HTR-8/SVneo (cell line): Measurements from ENCODE around the gene SLF2.
"Not testable (repeated sequence)": the region's sequence is repeated elsewhere in the genome, so short reads cannot be mapped to it uniquely, and the experiment has no call there.

Experiments
- DNase-seq: peaks from one replicate; pipeline ENCODE4 v3.0.0; 2011; ENCODE audit warnings: low spot score, mixed read lengths; ENCODE audit not compliant: insufficient read length
- FAIRE-seq: peaks from 2 replicates; lab custom pipeline; 2011; peaks lifted over from hg19 to GRCh38; lab: Jason Lieb, UNC

The SLF2 gene

DNA sequence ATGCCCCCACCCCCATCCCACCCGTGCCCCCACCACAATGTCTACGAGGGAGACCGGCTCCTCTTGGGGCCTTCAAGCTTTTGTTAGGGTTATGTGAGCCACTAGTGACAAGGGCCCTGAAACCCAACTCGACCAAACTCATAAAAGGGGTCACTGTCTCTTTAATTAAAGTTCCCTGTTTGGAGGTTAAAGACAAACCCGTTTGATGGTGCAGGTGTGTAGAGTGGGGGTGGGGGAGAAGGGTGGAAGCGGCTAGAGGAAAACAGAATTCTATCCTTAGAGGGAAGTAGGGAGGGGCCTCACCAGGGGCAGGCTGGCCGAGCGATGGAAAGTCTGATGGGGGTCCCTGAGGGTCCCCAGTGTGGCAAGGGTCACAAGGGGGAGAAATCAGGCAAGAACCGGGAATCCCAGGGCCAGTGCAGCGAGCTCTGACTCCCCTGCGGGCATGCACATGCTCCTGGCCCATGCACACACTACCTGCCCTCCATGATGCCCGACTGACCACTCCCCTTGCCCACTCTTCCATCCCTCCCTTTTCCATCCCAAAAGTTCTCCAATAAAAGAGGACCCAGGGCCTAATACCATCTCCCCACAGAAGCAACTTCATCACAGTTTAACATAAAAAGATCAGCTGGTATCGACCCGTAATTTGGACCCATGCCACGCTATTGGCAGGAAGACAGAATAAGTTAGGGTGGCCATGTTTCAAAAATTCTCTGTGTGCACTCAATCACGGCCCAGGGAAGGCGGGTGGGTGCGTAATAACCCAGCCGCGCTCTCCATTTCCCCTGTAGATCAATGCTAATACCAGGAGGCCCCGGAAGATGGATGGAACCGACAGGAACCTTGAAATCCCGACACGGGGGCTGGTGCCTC, 35.9 kb upstream of the SLF2 start:
- DNase-seq = no peak
- FAIRE-seq = no peak

DNA sequence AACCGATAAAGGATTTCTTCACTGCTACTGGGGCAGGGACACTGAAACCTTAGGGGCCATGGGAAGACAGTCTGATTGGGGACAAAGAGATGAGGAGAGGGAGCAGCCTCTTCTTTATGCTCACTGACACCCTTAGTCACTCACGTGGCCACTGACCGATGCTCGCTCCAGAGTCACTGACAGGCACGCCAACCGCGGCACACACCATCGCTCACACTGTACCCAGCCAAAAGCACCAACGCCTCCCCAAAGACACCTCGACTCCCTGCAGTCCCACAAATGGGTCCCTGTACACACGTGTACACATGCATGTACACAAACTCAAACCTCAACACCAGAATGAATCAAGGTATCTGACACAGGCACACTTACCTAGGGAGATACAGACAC, 35.3 kb upstream of the SLF2 start:
- FAIRE-seq (peak; percentile 48), DNase-seq (no peak)

- FAIRE-seq (peak; percentile 80), DNase-seq (peak; percentile 83)
These were observed 34.4 kb upstream of the SLF2 start for GRCh38 chr10:100878291-100878910.

DNA sequence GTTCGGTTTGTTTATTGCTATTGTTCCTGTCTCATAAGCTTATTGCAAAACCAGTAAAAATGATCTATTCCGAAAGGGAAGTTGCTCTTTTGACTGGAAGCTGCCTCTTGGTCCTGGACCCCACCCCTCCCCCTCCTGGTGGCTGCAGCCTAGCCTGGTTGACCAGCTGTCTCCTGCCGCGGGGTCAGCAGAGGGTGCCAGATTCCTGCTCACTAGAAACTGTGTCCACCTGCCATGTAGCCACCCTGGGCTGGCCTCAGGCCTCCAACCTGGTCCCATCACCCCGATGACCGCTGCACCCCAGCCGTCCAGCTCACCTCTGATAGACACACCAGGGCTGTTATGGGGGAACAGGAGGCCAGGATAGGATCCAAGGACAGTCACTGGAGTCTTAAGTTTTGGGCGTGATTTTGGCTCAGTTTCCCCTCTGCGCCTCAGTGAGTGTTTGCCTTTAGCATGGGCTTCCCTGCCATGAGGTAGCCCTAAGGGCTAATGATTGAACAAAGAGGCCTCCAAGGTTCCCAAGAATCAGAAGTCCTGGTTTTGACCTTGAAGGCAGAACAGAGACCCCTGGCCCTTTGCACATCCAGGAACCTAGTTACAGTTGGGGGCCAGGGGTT, 32.9 kb upstream of the SLF2 start:
- no peak for FAIRE-seq
- DNase-seq = no peak

GRCh38 chr10:100881556-100882213, 31.1 kb upstream of the SLF2 start:
- DNase-seq (no peak), FAIRE-seq (no peak)

- no peak for FAIRE-seq
- no peak for DNase-seq
These were observed 30.5 kb upstream of the SLF2 start for GRCh38 chr10:100882252-100882651.

- no peak for FAIRE-seq
These were observed 30.0 kb upstream of the SLF2 start for GRCh38 chr10:100882671-100883311.

GRCh38 chr10:100883312-100883821, 29.4 kb upstream of the SLF2 start:
- no peak for DNase-seq
- FAIRE-seq = no peak

More at GRCh38 chr10:100882671-100883311, 30.0 kb upstream of the SLF2 start:
- DNase-seq = no peak

DNA sequence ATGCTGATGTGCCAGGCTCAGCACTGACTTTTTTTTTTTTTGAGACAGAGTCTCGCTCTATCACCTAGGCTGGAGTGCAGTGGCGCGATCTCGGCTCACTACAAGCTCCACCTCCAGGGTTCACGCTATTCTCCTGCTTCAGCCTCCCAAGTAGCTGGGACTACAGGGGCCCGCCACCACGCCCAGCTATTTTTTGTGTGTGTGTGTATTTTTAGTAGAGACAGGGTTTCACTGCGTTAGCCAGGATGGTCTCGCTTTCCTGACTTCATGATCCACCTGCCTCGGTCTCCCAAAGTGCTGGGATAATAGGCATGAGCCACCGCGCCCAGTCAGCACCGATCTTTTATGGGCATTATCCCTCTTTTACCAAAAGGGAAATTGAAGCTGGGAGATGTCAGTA, 27.2 kb upstream of the SLF2 start:
- FAIRE-seq, DNase-seq: not testable (repeated sequence)

GRCh38 chr10:100886091-100886490, 26.7 kb upstream of the SLF2 start:
- DNase-seq (no peak), FAIRE-seq (no peak)

DNA sequence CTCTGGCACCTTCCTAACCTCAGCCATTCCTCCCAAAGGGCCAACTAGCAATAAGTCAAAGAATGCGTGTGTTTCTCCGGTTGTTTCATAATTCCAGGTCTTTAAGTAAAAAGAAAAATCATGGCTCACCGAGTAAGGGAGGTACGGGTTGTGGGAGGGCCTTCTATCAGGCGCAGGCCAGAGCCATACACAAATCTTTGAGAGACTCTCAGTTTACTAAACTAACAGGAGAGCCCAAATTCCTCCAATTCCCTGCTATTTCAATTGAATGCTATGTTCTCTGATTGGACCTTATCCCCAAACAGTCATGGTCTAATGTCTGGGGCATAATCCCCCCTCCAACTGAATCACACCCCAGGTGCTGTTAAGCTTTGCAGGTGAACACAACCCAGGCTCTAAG, 26.2 kb upstream of the SLF2 start:
- FAIRE-seq (no peak), DNase-seq (no peak)

- FAIRE-seq (no peak), DNase-seq (no peak)
These were observed 25.8 kb upstream of the SLF2 start for GRCh38 chr10:100886963-100887362.

DNA sequence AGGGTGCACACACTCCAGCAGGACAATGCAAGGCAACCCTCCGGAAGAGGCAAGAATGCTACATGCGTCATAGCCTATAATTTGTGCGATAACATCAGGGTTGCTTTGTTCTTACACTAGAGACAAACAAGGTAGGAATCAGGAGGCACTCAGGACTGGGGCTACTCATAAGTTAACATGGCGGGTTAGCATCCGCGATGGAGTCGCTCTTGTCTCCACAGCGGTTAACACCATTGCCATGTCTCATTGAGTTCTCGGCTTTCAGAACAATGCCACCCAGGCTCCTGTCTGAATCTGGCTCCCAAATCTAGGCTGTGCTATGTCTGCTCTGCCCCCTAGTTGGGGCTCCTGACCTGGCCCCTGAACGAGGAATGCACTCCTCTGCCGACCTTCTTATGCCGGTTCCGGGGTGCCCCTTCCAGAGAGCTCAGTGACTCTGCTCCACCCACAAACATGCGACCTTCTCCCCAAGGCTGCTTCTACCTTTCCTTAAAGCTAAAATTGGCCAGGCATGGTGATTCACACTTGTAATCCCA, 24.9 kb upstream of the SLF2 start:
- DNase-seq = no peak

DNA sequence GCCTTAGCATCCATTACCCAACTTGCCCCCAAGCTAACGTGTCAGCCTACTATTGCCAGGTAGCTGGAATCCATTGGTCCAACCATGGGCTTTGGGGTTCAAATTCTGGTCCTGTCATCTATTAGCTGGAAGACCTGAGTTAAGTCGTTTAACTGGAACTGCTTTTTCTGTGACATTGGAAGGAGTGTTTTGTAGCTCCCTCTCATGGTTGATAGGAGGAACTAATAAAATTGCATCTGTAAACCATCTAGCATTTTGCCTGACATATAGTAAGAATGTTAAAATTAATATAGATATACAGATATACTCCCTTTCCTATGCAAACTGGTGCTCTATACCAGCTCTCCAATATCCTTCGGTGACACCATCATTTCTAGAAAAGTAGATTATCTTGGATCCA, 23.8 kb upstream of the SLF2 start:
- FAIRE-seq = no peak
- DNase-seq = no peak

More for the DNA sequence above, 24.9 kb upstream of the SLF2 start:
- peak; percentile 65 for FAIRE-seq

DNA sequence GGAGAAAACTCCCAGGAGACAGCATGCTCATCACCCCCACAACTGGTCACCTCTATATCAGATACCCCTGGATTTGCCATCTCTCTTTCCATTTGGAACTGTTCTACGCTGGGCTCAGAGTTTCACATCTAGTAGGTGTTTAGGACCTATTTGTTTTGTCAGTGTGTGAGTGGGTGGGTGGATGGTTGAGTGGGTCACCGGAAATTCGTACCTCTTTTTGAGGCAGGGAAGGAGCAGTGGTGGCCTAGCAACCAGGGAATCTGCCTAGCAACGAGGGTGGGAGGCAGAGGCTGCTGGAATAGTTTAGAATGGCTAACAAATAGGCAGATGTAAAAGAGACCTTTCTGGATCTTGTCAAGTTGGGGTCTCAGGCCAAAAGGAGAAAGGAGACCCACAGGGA, 23.2 kb upstream of the SLF2 start:
- FAIRE-seq (peak; percentile 13), DNase-seq (no peak)

DNA sequence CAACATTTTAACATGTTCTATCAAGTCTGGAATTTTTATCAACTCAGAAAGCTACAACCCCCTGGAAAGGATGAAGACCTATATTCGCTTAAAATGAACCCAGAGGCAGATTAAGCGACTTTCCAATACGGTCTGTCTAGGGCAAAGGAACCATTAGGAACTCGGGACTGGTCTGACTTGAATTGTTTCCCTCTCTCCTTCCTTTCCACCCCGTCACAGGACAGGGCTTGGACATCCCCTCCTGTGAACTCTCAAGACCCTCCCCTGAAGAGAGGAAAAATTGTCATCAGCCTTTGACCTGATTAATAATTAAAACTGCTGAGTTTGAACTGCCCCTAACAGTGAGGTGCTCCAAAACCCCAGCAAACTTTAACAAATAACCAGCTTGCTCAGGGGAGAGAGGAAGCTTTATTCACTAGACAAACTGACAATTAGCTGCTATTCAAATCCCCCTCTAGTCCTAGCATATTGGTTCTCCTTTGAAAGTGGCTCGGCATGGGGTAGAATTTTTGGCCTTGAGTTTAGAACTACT, 22.6 kb upstream of the SLF2 start:
- FAIRE-seq (no peak), DNase-seq (no peak)

DNA sequence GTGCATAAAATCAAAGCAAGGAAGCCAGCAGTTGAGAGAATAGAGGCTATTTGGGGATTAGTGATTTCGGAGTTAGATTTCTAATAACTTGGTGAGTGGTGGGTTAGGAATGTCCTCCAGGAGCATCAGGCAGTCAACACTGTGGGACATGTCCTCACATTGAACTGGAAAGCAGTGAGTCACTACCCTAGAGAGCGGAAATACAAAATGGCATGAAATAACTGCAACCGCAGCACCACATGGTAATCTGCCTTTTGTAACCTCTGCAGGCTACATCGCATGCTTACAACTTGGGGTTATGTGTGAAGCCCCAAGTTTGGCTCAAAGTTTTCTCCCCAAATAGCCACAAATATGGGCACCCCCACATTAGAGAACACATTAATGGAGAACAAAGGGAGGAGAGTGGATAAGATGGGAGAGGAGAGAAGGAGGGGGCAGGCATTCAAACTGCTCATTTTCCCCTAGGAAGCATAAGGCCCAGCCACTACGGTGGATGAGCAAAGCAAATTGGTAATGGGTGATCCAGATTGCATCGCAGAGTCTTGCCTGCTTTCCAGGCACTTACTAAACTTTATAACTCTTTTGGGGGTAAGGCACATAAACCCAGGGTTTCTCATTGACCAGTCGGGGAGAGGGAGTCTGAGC, 22.0 kb upstream of the SLF2 start:
- DNase-seq (peak; percentile 91), FAIRE-seq (peak; percentile 93)

- FAIRE-seq (no peak), DNase-seq (no peak)
These were observed 18.7 kb upstream of the SLF2 start for GRCh38 chr10:100894033-100894432.
